GM23248 (cell line): ENCODE data around the gene MFNG. TPM values are rescaled to one million over a fixed set of nuclear protein-coding genes. Genes with fewer than 3 reads are reported as not detected.
A peak's percentile ranks its signal among the peaks of the same experiment; 100 is the strongest.
"Not testable (repeated sequence)": the region's sequence is repeated elsewhere in the genome, so short reads cannot be mapped to it uniquely, and the experiment has no call there.

Source experiments
- DNase-seq: peaks from one replicate; pipeline ENCODE4 v3.0.0-alpha.2; 2015
- H2AFZ ChIP-seq: fragments of 200-600 bp; sonication (generic); 2 replicates; pipeline ENCODE4 v1.6.1; 2016; ENCODE audit warnings: antibody characterized with exemption
- H3F3A ChIP-seq: fragments of 200-600 bp; sonication (generic); 2 replicates; pipeline ENCODE4 v1.6.1; 2016; ENCODE audit warnings: mild to moderate bottlenecking, antibody characterized with exemption, mixed run types; ENCODE audit not compliant: insufficient read depth
- H3K27ac ChIP-seq: fragments of 200-600 bp; sonication (generic); 2 replicates; pipeline ENCODE4 v1.5.1; 2016; ENCODE audit warnings: mild to moderate bottlenecking
- H3K27me3 ChIP-seq: fragments of 200-600 bp; sonication (generic); replicated peaks from 2 replicates; pipeline ENCODE4 v1.6.1; 2016; ENCODE audit warnings: mild to moderate bottlenecking; ENCODE audit not compliant: insufficient read depth
- H3K36me3 ChIP-seq: fragments of 200-600 bp; sonication (generic); 2 replicates; pipeline ENCODE4 v1.6.1; 2016; ENCODE audit warnings: low read depth, mild to moderate bottlenecking
- H3K4me1 ChIP-seq: fragments of 200-600 bp; sonication (generic); 2 replicates; pipeline ENCODE4 v1.6.1; 2016; ENCODE audit warnings: mild to moderate bottlenecking; ENCODE audit not compliant: insufficient read depth
- H3K4me2 ChIP-seq: fragments of 200-600 bp; sonication (generic); one replicate; pipeline ENCODE4 v1.6.1; 2016; ENCODE audit warnings: mild to moderate bottlenecking; ENCODE audit not compliant: unreplicated experiment
- H3K4me3 ChIP-seq: fragments of 200-600 bp; sonication (generic); 2 replicates; pipeline ENCODE4 v1.5.1; 2016; ENCODE audit warnings: mild to moderate bottlenecking
- H3K79me2 ChIP-seq: fragments of 200-600 bp; sonication (generic); 2 replicates; pipeline ENCODE4 v1.6.1; 2016; ENCODE audit warnings: mild to moderate bottlenecking; ENCODE audit not compliant: insufficient read depth
- H3K9ac ChIP-seq: fragments of 200-600 bp; sonication (generic); 2 replicates; pipeline ENCODE4 v1.6.1; 2016; ENCODE audit warnings: mild to moderate bottlenecking
- H3K9me2 ChIP-seq: fragments of 200-600 bp; sonication (generic); 2 replicates; pipeline ENCODE4 v1.6.1; 2016; ENCODE audit warnings: mixed run types, mild to moderate bottlenecking, moderate library complexity; ENCODE audit not compliant: insufficient read depth
- H3K9me3 ChIP-seq: fragments of 200-600 bp; sonication (generic); one replicate; pipeline ENCODE4 v1.6.1; 2017; ENCODE audit warnings: low read depth
- H4K20me1 ChIP-seq: fragments of 200-600 bp; sonication (generic); 2 replicates; pipeline ENCODE4 v1.6.0; 2016; ENCODE audit not compliant: insufficient read depth
- EZH2 ChIP-seq: fragments of 200-600 bp; sonication (generic); IDR thresholded peaks from 2 replicates; pipeline ENCODE4 v1.6.1; 2018; ENCODE audit warnings: antibody characterized with exemption, mild to moderate bottlenecking; ENCODE audit not compliant: insufficient read depth, poor library complexity, severe bottlenecking
- EZH2phosphoT487 ChIP-seq: fragments of 200-600 bp; sonication (generic); IDR thresholded peaks from 2 replicates; pipeline ENCODE4 v1.6.1; 2018; ENCODE audit warnings: antibody characterized with exemption, moderate library complexity, mild to moderate bottlenecking, low read depth; ENCODE audit not compliant: insufficient read depth
- WGBS, 2 experiments: methylation state at CpG; one replicate each; pipeline ENCODE4 v1.1.6; 2015 to 2017; ENCODE audit warnings: low lambda C conversion rate in 2 of 2, low coverage in 1 of 2; ENCODE audit errors: missing lambda C conversion rate in 2 of 2; 5-methylcytosine and 5-hydroxymethylcytosine counted together
- in situ Hi-C: fragments of 300-500 bp; cut with MboI; formaldehyde crosslinking; loops from 2 replicates; pipeline ENCODE4 v1.15.0; 2020
- polyA plus RNA-seq: library from polyadenylated mRNA; unstranded; fragments of >200 nt; fragmentation: Nextera tagmentation; extraction: Ambion mirVana; gene quantifications from 2 replicates; pipeline ENCODE4 v1.2.1, GENCODE V29; 2016
- total RNA-seq: library from RNA; depleted of rRNA; stranded (reverse); fragments of >200 nt; shearing (Covaris generic); gene quantifications from 2 replicates; pipeline ENCODE4 v1.2.3, GENCODE V29; 2014

MFNG gene
- total and polyA plus RNA-seq, 2 experiments from 2014 or later = not detected

GRCh38 chr22:37471727-37472417, 14.3 kb downstream of the MFNG start:
- Histone ChIP-seq H3K27me3 (peaks cover 62% of the 10 kb centered on the region), H3K4me1 (no peaks in the 10 kb centered on the region)
- DNase-seq = no peak

DNA sequence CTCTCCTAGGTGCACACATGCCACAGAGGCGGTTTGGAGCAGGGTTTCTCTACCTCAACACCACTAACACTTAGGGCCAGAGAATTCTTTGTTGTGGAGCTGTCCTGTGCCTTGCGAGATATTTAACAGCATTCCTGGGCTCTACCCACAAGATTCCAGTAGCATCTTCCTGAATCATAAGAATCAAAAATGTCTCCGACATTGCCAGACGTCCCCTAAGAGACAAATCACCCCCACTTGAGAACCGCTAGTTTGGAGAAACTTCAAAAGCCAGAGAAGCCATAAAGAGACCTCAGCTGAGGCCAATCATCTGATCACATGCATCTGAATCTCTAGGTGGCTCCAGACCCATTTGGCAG, 16.1 kb downstream of the MFNG start:
- Histone ChIP-seq H3K36me3 (no peaks in the 10 kb centered on the region), H3K4me2 (no peak overlapping the region), H3F3A (peaks cover 8% of the 10 kb centered on the region; the same call in 1 of the 2 replicates), H3K79me2 (no peaks in the 10 kb centered on the region), H3K27me3 (peaks cover 74% of the 10 kb centered on the region), H3K4me3 (no peak overlapping the region), H3K9me2 (no peaks in the 10 kb centered on the region), H4K20me1 (no peaks in the 10 kb centered on the region), H3K4me1 (no peaks in the 10 kb centered on the region), H3K27ac (no peak overlapping the region), H2AFZ (no peak overlapping the region), H3K9me3 (no peaks in the 10 kb centered on the region), H3K9ac (no peak overlapping the region)
- TF ChIP-seq EZH2phosphoT487 (no peak), EZH2 (no peak)
- DNase-seq = peak; percentile 23
- 14 to 17% methylated on average over 5 of the region's 5 CpGs for WGBS, 2 experiments
- in situ Hi-C loops = no loop called here

More at GRCh38 chr22:37471727-37472417, 14.3 kb downstream of the MFNG start:
- no peaks in the 10 kb centered on the region for H3K9me2 ChIP-seq
- H2AFZ ChIP-seq = no peak overlapping the region
- H3K9me3 ChIP-seq = no peaks in the 10 kb centered on the region
- H3K4me3 ChIP-seq = no peak overlapping the region
- H3F3A ChIP-seq = peaks cover 8% of the 10 kb centered on the region; the same call in 1 of the 2 replicates
- in situ Hi-C loops = no loop called here
- H3K27ac ChIP-seq = no peak overlapping the region
- no peak overlapping the region for H3K4me2 ChIP-seq
- TF ChIP-seq EZH2 (no peak), EZH2phosphoT487 (no peak)
- no peaks in the 10 kb centered on the region for H3K79me2 ChIP-seq
- no peaks in the 10 kb centered on the region for H3K36me3 ChIP-seq
- 53% methylated on average over 8 to 9 of the region's 9 CpGs for WGBS, 2 experiments
- H4K20me1 ChIP-seq = no peaks in the 10 kb centered on the region
- no peak overlapping the region for H3K9ac ChIP-seq

GRCh38 chr22:37469416-37470086, 16.6 kb downstream of the MFNG start:
- H2AFZ ChIP-seq = no peak overlapping the region
- peaks cover 8% of the 10 kb centered on the region; the same call in 1 of the 2 replicates for H3F3A ChIP-seq
- no peak overlapping the region for H3K4me3 ChIP-seq
- H3K4me2 ChIP-seq = no peak overlapping the region
- no peaks in the 10 kb centered on the region for H3K9me2 ChIP-seq
- no peaks in the 10 kb centered on the region for H4K20me1 ChIP-seq
- H3K27ac ChIP-seq = no peak overlapping the region
- no peak for TF ChIP-seq EZH2
- H3K36me3 ChIP-seq = no peaks in the 10 kb centered on the region
- H3K4me1 ChIP-seq = no peaks in the 10 kb centered on the region
- no peak overlapping the region for H3K9ac ChIP-seq
- peaks cover 75% of the 10 kb centered on the region for H3K27me3 ChIP-seq
- H3K9me3 ChIP-seq = no peaks in the 10 kb centered on the region
- in situ Hi-C loops = no loop called here
- no peak for DNase-seq
- no peaks in the 10 kb centered on the region for H3K79me2 ChIP-seq
- WGBS, 2 experiments = 41 to 47% methylated on average over 8 of the region's 8 CpGs

DNA sequence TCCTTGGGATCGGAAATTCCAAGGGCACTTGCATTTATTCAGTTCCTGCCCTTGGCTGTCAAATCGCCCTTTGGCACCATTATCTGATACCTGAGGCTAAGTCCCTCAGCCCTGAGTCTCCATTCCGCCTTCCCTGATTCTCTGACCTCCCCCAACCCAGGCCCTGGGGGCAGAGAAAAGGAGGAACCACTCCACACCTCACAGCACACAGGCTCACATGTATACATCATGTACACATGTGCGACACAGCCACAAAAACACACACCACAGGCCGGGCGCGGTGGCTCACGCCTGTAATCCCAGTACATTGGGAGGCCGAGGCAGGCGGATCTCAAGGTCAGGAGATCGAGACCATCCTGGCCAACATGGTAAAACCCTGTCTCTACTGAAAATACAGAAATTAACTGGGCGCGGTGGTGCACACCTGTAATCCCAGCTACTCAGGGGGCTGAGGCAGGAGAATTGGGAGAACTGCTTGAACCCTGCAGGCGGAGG, 17.9 kb downstream of the MFNG start:
- H3F3A ChIP-seq, H3K27ac ChIP-seq, H3K4me3 ChIP-seq, H3K9me3 ChIP-seq, H4K20me1 ChIP-seq, DNase-seq, H3K36me3 ChIP-seq, H3K4me2 ChIP-seq, H2AFZ ChIP-seq, in situ Hi-C loops, H3K79me2 ChIP-seq, H3K4me1 ChIP-seq, H3K9me2 ChIP-seq, H3K9ac ChIP-seq: not testable (repeated sequence)
- WGBS, 2 experiments = 70% methylated on average over 14 of the region's 14 CpGs
- H3K27me3 ChIP-seq = peaks cover 62% of the 10 kb centered on the region
